Tibial artery (tissue), 4 donors: ENCODE measurements around the gene CBY3.
A peak's percentile ranks its signal among the peaks of the same experiment; 100 is the strongest.
"Not testable (repeated sequence)": the region's sequence is repeated elsewhere in the genome, so short reads cannot be mapped to it uniquely, and the experiment has no call there.

ENCODE experiments used
- DNase-seq, 2 donors: peaks; one replicate each; pipeline ENCODE4 v3.0.0-alpha.2; 2019
- H3K27ac ChIP-seq, 2 donors: fragments of 200-600 bp; sonication (generic) in 1 of 2; 1 replicate in 1 of 2; 2 replicates in 1 of 2; pipeline ENCODE4 v1.5.1; 2018 to 2019; ENCODE audit warnings: mild to moderate bottlenecking in 1 of 2
- H3K27me3 ChIP-seq, 2 donors: fragments of 200-600 bp; sonication (generic) in 1 of 2; one replicate each; pipeline versions ENCODE4 v1.5.1 to v1.6.0; 2016 to 2019
- H3K36me3 ChIP-seq, 3 donors: fragments of 200-600 bp; sonication (generic) in 2 of 3; one replicate each; pipeline ENCODE4 v1.5.1; 2016 to 2019; ENCODE audit warnings: mild to moderate bottlenecking in 2 of 3
- H3K4me1 ChIP-seq, 4 donors: fragments of 200-600 bp; sonication (generic) in 2 of 4; 1 replicate in 3 of 4; 2 replicates in 1 of 4; pipeline ENCODE4 v1.5.1; 2016 to 2019
- H3K4me3 ChIP-seq, 2 donors: fragments of 200-600 bp; sonication (generic) in 1 of 2; 1 replicate in 1 of 2; 2 replicates in 1 of 2; pipeline ENCODE4 v1.5.1; 2018 to 2019; ENCODE audit warnings: mild to moderate bottlenecking in 2 of 2
- H3K9me3 ChIP-seq, 3 donors: fragments of 200-600 bp; sonication (generic) in 1 of 3; one replicate each; pipeline ENCODE4 v1.5.1; 2016 to 2019
- intact Hi-C: fragments of 100-400 bp; cut with DNase I; formaldehyde crosslinking; loops from one replicate; pipeline ENCODE4 v1.15.0; 2023; ENCODE audit warnings: low total_unique reads
- TF ChIP-seq, protein P1 (sequence below), 2 experiments: fragments of 200-600 bp in 1 of 2; fragments of 450-650 bp in 1 of 2; IDR thresholded peaks; one replicate each; pipeline ENCODE4 v1.5.1; 2017 to 2019; ENCODE audit warnings: antibody characterized with exemption in 2 of 2, mild to moderate bottlenecking in 1 of 2, moderate library complexity in 1 of 2

CBY3 gene

GRCh38 chr5:179698935-179699615 lies 18.2 kb upstream of the CBY3 start, which contains the start of gene CANX:
Gene CANX, plus strand, starts transcription at chr5:179698967. Its CDS starts 6,715 bp downstream, at chr5:179705682.
- peak within 1 kb of the TSS; percentile 99 to 100 for H3K27ac ChIP-seq
- intact Hi-C loops: loop anchor here (5.0 kb wide), 1 partner anchor 158 kb away; the partner anchor contains the start of gene MRNIP
- no peak for DNase-seq
- H3K4me3 ChIP-seq: peak within 1 kb of the TSS; percentile 93 to 98
- H3K4me1 ChIP-seq: peaks cover 0 to 39% (median 19%) of the 10 kb centered on the region in 4 donors
- peaks cover 0 to 11% (median under 1%) of the 10 kb centered on the region in 3 donors for H3K36me3 ChIP-seq
- TF ChIP-seq, protein P1, sequence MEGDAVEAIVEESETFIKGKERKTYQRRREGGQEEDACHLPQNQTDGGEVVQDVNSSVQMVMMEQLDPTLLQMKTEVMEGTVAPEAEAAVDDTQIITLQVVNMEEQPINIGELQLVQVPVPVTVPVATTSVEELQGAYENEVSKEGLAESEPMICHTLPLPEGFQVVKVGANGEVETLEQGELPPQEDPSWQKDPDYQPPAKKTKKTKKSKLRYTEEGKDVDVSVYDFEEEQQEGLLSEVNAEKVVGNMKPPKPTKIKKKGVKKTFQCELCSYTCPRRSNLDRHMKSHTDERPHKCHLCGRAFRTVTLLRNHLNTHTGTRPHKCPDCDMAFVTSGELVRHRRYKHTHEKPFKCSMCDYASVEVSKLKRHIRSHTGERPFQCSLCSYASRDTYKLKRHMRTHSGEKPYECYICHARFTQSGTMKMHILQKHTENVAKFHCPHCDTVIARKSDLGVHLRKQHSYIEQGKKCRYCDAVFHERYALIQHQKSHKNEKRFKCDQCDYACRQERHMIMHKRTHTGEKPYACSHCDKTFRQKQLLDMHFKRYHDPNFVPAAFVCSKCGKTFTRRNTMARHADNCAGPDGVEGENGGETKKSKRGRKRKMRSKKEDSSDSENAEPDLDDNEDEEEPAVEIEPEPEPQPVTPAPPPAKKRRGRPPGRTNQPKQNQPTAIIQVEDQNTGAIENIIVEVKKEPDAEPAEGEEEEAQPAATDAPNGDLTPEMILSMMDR (IDR thresholded peaks at IDR 0.05): no peak
- no peaks in the 10 kb centered on the region for H3K27me3 ChIP-seq
- no peaks in the 10 kb centered on the region for H3K9me3 ChIP-seq

DNA sequence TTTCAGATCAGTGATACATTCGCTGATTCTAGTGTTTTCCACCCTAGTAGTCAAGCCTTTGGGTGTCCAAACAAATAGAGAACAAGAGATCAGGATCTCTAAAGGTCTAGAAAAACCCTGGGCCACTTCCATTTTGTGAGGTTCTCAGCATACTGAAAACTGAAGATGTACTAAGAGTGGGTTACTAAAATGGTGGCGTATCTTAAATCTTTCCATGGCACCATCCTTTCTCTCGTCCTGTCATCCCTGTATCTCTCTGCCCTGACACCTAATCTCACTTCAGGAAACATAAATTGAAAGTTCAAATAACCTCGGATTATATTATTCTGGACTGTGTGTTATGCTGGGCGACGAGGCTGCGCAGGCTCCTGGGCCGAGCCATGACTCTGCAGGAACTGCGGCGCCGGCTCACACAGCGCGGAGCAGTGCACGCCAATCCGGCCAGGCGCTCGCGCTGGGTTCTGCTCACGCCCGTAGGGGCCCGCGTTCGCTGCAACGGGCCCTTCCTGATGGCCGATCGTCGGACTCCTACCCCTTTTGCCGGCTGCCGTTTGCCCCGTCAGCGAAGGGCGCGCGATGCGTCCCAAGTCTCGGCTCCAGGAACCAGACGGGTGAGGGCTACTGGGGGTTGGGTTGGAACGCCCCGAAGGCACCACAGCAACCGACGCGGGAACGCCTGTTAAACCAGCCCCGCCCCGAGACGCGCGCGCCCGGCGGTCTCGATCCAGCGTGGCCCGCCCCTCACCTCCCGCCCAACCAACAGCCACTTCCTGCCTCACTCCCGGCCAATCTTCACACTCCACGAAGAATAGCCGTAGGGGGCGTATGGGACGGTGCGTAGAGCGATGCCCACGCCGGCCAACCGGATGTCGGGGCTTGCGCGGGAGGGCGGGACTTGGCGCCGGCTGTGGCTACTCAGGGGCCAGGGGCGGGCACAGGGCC lies 17.4 kb upstream of the CBY3 start:
- TF ChIP-seq, protein P1 (IDR thresholded peaks at IDR 0.05): no peak

GRCh38 chr5:179697543-179697942 lies 16.7 kb upstream of the CBY3 start:
- intact Hi-C loops: loop anchor here (5.0 kb wide), 1 partner anchor 160 kb away; the partner anchor contains the start of gene MRNIP
- Histone ChIP-seq H3K4me1 (peaks cover 0 to 32% (median 19%) of the 10 kb centered on the region in 4 donors), H3K4me3 (peak overlapping the region; percentile 93 to 98), H3K27ac (peak overlapping the region; percentile 96 to 99)
- H3K36me3 ChIP-seq, H3K27me3 ChIP-seq, DNase-seq, H3K9me3 ChIP-seq: not testable (repeated sequence)

More for the DNA sequence above, 17.4 kb upstream of the CBY3 start:
- intact Hi-C loops: loop anchor here (5.0 kb wide), 1 partner anchor 159 kb away; the partner anchor contains the start of gene MRNIP
- Histone ChIP-seq H3K4me1 (peaks cover 0 to 39% (median 19%) of the 10 kb centered on the region in 4 donors), H3K27ac (peak overlapping the region; percentile 99 to 100), H3K36me3 (peaks cover 0 to 11% (median 0%) of the 10 kb centered on the region in 3 donors), H3K27me3 (no peaks in the 10 kb centered on the region), H3K4me3 (peak overlapping the region; percentile 93 to 98), H3K9me3 (no peaks in the 10 kb centered on the region)
- DNase-seq: peak; percentile 99 to 100

GRCh38 chr5:179697108-179697507 lies 16.3 kb upstream of the CBY3 start:
- Histone ChIP-seq H3K4me1 (peaks cover 0 to 30% (median 17%) of the 10 kb centered on the region in 4 donors), H3K36me3 (peaks cover 0 to 3% (median 0%) of the 10 kb centered on the region in 3 donors), H3K27ac (peak overlapping the region; percentile 96 to 99), H3K4me3 (no peak overlapping the region), H3K27me3 (no peaks in the 10 kb centered on the region), H3K9me3 (no peaks in the 10 kb centered on the region)
- TF ChIP-seq, protein P1 (IDR thresholded peaks at IDR 0.05): no peak
- intact Hi-C loops: loop anchor here (5.0 kb wide), 1 partner anchor 160 kb away; the partner anchor contains the start of gene MRNIP
- DNase-seq: no peak

DNA sequence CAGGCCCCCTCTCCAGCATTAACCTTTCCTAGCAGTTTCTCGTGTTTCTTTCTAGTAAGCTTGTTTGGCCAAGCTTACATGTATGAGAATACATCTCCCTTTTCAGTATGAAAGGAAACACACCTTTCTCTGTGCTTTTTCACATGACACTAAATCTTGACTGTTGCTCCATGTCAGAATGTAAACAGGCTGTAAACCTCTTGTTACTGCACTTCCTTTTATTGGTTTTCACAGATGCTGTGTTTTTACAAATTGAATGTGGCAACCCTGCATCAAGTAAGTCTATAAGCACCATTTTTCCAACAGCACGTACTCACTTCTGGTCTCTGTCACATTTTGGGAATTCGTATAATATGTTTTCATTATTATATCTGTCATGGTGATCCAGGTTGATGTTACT lies 15.8 kb upstream of the CBY3 start:
- H3K4me3 ChIP-seq: no peak overlapping the region
- intact Hi-C loops: loop anchor here (5.0 kb wide), 1 partner anchor 161 kb away; the partner anchor contains the start of gene MRNIP
- no peaks in the 10 kb centered on the region for H3K27me3 ChIP-seq
- peak overlapping the region; percentile 96 to 99 for H3K27ac ChIP-seq
- H3K4me1 ChIP-seq: peaks cover 0 to 26% (median 15%) of the 10 kb centered on the region in 4 donors
- H3K36me3 ChIP-seq: no peaks in the 10 kb centered on the region
- TF ChIP-seq, protein P1 (IDR thresholded peaks at IDR 0.05): no peak
- DNase-seq: no peak
- H3K9me3 ChIP-seq: no peaks in the 10 kb centered on the region
